DND-41 (cell line): ENCODE data around the gene KCTD20.

ENCODE experiments used
- EZH2 ChIP-seq: IDR thresholded peaks from 3 replicates; pipeline ENCODE4 v1.6.1; 2012; ENCODE audit warnings: borderline replicate concordance, low read depth, mild to moderate bottlenecking, moderate library complexity, low read length, inconsistent platforms; ENCODE audit not compliant: severe bottlenecking
- TF ChIP-seq, protein P1 (sequence below): IDR thresholded peaks from 2 replicates; pipeline ENCODE4 v1.5.1; 2012; ENCODE audit warnings: borderline replicate concordance, low read length, moderate library complexity, mild to moderate bottlenecking; ENCODE audit not compliant: poor library complexity, severe bottlenecking; ENCODE audit errors: extremely low read depth

DNA sequence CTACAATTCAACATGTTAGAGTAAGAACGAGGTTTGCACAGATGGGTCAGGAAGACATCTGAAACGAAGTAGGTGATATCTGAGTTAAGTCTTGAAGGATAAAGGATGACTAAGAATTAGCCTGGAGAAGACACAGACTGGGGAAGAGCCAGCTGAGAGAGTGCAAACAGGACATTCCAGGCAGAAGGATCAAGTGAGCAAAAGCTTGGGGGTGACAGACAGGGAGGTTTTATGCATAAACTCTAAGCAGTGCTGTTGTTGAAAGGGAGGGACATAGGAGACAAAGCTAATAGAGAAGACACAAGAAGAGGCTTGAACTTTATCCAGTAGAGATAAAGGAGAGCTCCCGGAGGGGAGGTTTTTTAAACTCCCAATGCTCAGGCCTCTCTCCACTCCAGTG lies 40.3 kb upstream of the KCTD20 start:
- TF ChIP-seq, protein P1, sequence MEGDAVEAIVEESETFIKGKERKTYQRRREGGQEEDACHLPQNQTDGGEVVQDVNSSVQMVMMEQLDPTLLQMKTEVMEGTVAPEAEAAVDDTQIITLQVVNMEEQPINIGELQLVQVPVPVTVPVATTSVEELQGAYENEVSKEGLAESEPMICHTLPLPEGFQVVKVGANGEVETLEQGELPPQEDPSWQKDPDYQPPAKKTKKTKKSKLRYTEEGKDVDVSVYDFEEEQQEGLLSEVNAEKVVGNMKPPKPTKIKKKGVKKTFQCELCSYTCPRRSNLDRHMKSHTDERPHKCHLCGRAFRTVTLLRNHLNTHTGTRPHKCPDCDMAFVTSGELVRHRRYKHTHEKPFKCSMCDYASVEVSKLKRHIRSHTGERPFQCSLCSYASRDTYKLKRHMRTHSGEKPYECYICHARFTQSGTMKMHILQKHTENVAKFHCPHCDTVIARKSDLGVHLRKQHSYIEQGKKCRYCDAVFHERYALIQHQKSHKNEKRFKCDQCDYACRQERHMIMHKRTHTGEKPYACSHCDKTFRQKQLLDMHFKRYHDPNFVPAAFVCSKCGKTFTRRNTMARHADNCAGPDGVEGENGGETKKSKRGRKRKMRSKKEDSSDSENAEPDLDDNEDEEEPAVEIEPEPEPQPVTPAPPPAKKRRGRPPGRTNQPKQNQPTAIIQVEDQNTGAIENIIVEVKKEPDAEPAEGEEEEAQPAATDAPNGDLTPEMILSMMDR: no peak
- no peak for TF ChIP-seq EZH2
